OCI-LY7 (cell line): ENCODE measurements around the gene MORN1. TPM values are rescaled to one million over a fixed set of nuclear protein-coding genes. Genes with fewer than 3 reads are reported as not detected.
"Not testable (repeated sequence)": the region's sequence is repeated elsewhere in the genome, so short reads cannot be mapped to it uniquely, and the experiment has no call there.

Experiments
- BruUV-seq: library from RNA; stranded (reverse); fragments of 400-500 nt; replicated peaks from 2 replicates; lab custom pipeline; 2021; lab: Mats Ljungman, UMichigan
- CTCF ChIA-PET: fragments of 300-600 bp; sonication (Branson Sonifier 250); formaldehyde crosslinking; loops from one replicate; lab custom pipeline; 2022; ENCODE audit warnings: antibody characterized with exemption; ENCODE audit not compliant: unreplicated experiment; lab: Charles Lee
- POLR2A ChIA-PET: fragments of 300-600 bp; sonication (Branson Sonifier 250); formaldehyde crosslinking; loops from one replicate; lab custom pipeline; 2022; ENCODE audit warnings: antibody characterized with exemption; lab: Charles Lee
- DNase-seq: peaks from one replicate; pipeline ENCODE4 v3.0.0-alpha.2; 2015; ENCODE audit warnings: low spot score
- H2AFZ ChIP-seq: fragments of 200-600 bp; sonication (generic), shearing (Covaris generic); 2 replicates; pipeline ENCODE4 v1.6.1; 2014; ENCODE audit warnings: mild to moderate bottlenecking, antibody characterized with exemption, low read length, moderate library complexity
- H3K27ac ChIP-seq: fragments of 200-600 bp; sonication (generic); 2 replicates; pipeline ENCODE4 v1.5.1; 2014; ENCODE audit warnings: mixed run types, low read depth, mild to moderate bottlenecking, moderate library complexity, low read length, inconsistent platforms; ENCODE audit not compliant: poor library complexity, severe bottlenecking
- H3K36me3 ChIP-seq: fragments of 200-600 bp; sonication (generic); 2 replicates; pipeline ENCODE4 v1.6.1; 2014; ENCODE audit warnings: mild to moderate bottlenecking, antibody characterized with exemption, low read length, moderate library complexity, mixed read lengths; ENCODE audit not compliant: insufficient read depth
- H3K4me1 ChIP-seq: fragments of 200-600 bp; sonication (generic); 2 replicates; pipeline ENCODE4 v1.5.1; 2014; ENCODE audit warnings: mild to moderate bottlenecking, low read length; ENCODE audit not compliant: insufficient read depth, poor library complexity, severe bottlenecking
- H3K4me2 ChIP-seq: fragments of 200-600 bp; sonication (generic); 2 replicates; pipeline ENCODE4 v1.6.1; 2014; ENCODE audit warnings: mild to moderate bottlenecking, low read length
- H3K4me3 ChIP-seq: fragments of 200-600 bp; sonication (generic); 2 replicates; pipeline ENCODE4 v1.5.1; 2014; ENCODE audit warnings: mild to moderate bottlenecking, low read depth, low read length; ENCODE audit not compliant: poor library complexity, severe bottlenecking
- H3K79me2 ChIP-seq: fragments of 200-600 bp; sonication (generic); 2 replicates; pipeline ENCODE4 v1.6.1; 2016; ENCODE audit warnings: low read depth, mild to moderate bottlenecking, low read length, moderate library complexity, mixed read lengths; ENCODE audit not compliant: insufficient read depth
- H3K9me2 ChIP-seq: fragments of 200-600 bp; sonication (generic); 2 replicates; pipeline ENCODE4 v1.6.1; 2016; ENCODE audit warnings: mild to moderate bottlenecking, low read length, mixed read lengths; ENCODE audit not compliant: insufficient read depth
- H3K9me3 ChIP-seq: fragments of 200-600 bp; sonication (generic); 2 replicates; pipeline ENCODE4 v1.6.1; 2014; ENCODE audit warnings: mild to moderate bottlenecking, mixed run types, low read length, mixed read lengths
- H4K20me1 ChIP-seq: fragments of 200-600 bp; sonication (generic); 2 replicates; pipeline ENCODE4 v1.6.1; 2014; ENCODE audit warnings: mild to moderate bottlenecking, antibody characterized with exemption, low read length, moderate library complexity, mixed read lengths; ENCODE audit not compliant: insufficient read depth
- EZH2phosphoT487 ChIP-seq: fragments of 200-600 bp; sonication (generic); IDR thresholded peaks from 2 replicates; pipeline ENCODE4 v1.6.1; 2018; ENCODE audit warnings: low read depth, borderline replicate concordance, mild to moderate bottlenecking, mixed run types, antibody characterized with exemption, low read length, moderate library complexity, mixed read lengths
- intact Hi-C: fragments of 100-400 bp; cut with micrococcal nuclease; formaldehyde crosslinking; loops from one replicate; pipeline ENCODE4 v1.10.0; 2022; ENCODE audit not compliant: unreplicated experiment
- total RNA-seq, 2 experiments: library from RNA; depleted of rRNA in 1 of 2; stranded (reverse); fragments of >200 nt in 1 of 2; shearing (Covaris generic) in 1 of 2; gene quantifications; 2 replicates each; pipeline ENCODE4 v1.2.3, GENCODE V29; 2014 to 2022
- TF ChIP-seq, protein P1 (sequence below): fragments of 200-600 bp; sonication (generic); conservative IDR thresholded peaks from 2 replicates; pipeline ENCODE4 v1.5.1; 2014; ENCODE audit warnings: mild to moderate bottlenecking, antibody characterized with exemption, low read length, moderate library complexity, mixed read lengths

The MORN1 gene
- total RNA-seq, 2 experiments from 2014 or later = 13.1 to 29.7 TPM

DNA sequence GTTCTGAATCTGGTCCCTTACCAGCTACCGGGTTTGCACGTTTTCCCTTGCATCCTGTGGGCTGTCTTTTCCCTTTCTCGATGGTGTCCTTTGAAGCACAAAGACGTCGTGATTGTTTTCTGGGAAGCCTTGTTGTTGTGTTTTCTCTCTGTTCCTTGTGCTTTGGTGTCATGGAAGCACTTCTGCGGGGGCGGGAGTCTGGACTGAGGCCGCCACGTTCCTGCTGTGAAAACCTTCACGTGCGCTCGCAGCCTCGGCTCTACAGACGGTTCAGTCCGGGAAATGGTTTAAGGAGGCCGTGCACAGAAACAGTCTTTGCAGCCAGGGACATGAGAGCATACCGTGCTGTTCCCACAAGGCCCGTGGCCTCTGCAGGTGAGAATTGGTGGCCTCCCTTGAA is 94.7 kb downstream of the MORN1 start:
- H3K27ac ChIP-seq = no peak overlapping the region
- H3K79me2 ChIP-seq = no peaks in the 10 kb centered on the region
- no peaks in the 10 kb centered on the region for H3K9me2 ChIP-seq
- POLR2A ChIA-PET = no interaction called here
- H3K36me3 ChIP-seq = no peaks in the 10 kb centered on the region
- no peak overlapping the region for H3K4me3 ChIP-seq
- no peak for DNase-seq
- intact Hi-C loops = no loop called here
- H3K4me2 ChIP-seq = no peak overlapping the region
- CTCF ChIA-PET = no interaction called here
- TF ChIP-seq EZH2phosphoT487 = no peak
- TF ChIP-seq, protein P1, sequence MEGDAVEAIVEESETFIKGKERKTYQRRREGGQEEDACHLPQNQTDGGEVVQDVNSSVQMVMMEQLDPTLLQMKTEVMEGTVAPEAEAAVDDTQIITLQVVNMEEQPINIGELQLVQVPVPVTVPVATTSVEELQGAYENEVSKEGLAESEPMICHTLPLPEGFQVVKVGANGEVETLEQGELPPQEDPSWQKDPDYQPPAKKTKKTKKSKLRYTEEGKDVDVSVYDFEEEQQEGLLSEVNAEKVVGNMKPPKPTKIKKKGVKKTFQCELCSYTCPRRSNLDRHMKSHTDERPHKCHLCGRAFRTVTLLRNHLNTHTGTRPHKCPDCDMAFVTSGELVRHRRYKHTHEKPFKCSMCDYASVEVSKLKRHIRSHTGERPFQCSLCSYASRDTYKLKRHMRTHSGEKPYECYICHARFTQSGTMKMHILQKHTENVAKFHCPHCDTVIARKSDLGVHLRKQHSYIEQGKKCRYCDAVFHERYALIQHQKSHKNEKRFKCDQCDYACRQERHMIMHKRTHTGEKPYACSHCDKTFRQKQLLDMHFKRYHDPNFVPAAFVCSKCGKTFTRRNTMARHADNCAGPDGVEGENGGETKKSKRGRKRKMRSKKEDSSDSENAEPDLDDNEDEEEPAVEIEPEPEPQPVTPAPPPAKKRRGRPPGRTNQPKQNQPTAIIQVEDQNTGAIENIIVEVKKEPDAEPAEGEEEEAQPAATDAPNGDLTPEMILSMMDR = no peak
- H3K9me3 ChIP-seq = no peaks in the 10 kb centered on the region
- no TSS peak for BruUV-seq
- no peak overlapping the region for H2AFZ ChIP-seq
- H3K4me1 ChIP-seq = peaks cover 25% of the 10 kb centered on the region
- no peaks in the 10 kb centered on the region; the same call in 1 of the 2 replicates for H4K20me1 ChIP-seq

- H3K79me2 ChIP-seq, intact Hi-C loops, H3K9me2 ChIP-seq, H3K27ac ChIP-seq, H3K4me2 ChIP-seq, CTCF ChIA-PET, H3K36me3 ChIP-seq, BruUV-seq, H4K20me1 ChIP-seq, POLR2A ChIA-PET, H3K9me3 ChIP-seq, H3K4me3 ChIP-seq, H2AFZ ChIP-seq, DNase-seq: not testable (repeated sequence)
- peaks cover 21% of the 10 kb centered on the region for H3K4me1 ChIP-seq
Observed at GRCh38 chr1:2296211-2296610, 95.1 kb downstream of the MORN1 start.

DNA sequence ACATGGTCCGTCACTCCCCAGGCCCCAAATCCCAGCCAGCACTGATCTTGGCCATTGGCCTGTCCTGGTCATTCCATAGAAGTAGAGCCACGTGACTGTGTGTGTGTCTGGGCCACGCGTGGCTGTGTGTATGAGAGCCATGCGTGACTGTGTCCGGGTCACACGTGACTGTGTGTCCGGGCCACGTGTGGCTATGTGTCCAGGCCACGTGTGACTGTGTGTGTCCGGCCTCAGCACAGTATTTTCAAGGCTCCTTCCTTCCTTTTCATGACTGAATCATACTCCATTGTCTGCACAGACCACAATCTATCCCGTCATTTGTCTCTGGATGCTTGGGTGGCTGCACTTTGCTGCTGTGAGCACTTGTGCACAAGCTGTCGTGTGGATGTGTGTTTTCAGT is 95.8 kb downstream of the MORN1 start:
- Histone ChIP-seq H3K79me2 (no peaks in the 10 kb centered on the region), H2AFZ (no peak overlapping the region), H3K9me3 (no peaks in the 10 kb centered on the region), H3K36me3 (no peaks in the 10 kb centered on the region), H3K27ac (no peak overlapping the region), H4K20me1 (peaks cover 6% of the 10 kb centered on the region; the same call in 1 of the 2 replicates), H3K4me1 (peaks cover 19% of the 10 kb centered on the region), H3K4me2 (no peak overlapping the region), H3K9me2 (no peaks in the 10 kb centered on the region), H3K4me3 (no peak overlapping the region)
- ChIA-PET POLR2A (no interaction called here), CTCF (no interaction called here)
- BruUV-seq = no TSS peak
- no peak for TF ChIP-seq EZH2phosphoT487
- TF ChIP-seq, protein P1 = no peak
- no peak for DNase-seq
- intact Hi-C loops = no loop called here
